ENCODE results near the gene HOXB9.

The HOXB9 gene

DNA sequence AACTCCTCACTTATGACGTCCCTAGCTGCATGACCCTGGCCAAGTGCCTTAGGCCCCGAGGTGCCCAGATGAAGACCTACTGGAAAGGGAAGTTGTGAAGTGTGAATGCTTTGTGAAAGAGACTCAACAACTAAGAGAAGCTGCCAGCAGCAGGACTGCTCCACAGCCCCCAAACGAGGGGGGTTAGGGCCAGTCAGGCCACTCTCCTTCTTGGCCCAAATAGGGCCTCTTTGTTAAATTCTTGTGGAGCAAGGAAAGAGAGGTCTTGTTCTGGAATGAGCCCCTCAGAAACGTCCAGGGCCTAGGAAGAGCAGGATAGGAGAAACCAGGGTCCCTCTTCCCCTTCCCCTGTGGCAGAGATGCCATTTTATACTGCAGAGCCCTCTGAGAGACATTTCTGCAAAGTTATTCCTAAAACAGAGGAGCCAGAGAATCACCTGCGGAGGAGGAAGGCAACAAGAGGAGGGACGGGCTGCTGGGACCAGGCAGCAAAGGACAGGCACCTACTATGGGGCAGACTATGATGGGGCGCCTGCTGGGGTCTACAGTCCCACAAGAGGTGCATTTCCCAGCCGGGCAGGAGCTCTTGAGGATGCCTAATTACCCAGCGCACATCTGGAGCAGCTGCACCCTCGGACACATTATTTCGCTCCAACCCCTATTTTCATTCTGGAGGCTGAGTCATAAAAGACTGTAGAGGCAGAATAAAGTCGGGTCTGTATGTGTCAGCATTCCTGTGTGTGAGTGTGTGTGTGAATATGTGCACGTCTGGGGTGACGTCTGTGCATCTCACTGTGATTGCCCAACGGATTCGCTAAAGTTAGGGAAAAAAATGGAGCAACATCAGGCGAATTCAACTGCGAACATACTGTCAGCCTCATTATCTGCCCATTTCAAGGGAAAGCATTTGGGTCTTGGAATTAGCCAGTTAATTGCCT lies 11.4 kb upstream of the HOXB9 start:
- no peak for DNase-seq

DNA sequence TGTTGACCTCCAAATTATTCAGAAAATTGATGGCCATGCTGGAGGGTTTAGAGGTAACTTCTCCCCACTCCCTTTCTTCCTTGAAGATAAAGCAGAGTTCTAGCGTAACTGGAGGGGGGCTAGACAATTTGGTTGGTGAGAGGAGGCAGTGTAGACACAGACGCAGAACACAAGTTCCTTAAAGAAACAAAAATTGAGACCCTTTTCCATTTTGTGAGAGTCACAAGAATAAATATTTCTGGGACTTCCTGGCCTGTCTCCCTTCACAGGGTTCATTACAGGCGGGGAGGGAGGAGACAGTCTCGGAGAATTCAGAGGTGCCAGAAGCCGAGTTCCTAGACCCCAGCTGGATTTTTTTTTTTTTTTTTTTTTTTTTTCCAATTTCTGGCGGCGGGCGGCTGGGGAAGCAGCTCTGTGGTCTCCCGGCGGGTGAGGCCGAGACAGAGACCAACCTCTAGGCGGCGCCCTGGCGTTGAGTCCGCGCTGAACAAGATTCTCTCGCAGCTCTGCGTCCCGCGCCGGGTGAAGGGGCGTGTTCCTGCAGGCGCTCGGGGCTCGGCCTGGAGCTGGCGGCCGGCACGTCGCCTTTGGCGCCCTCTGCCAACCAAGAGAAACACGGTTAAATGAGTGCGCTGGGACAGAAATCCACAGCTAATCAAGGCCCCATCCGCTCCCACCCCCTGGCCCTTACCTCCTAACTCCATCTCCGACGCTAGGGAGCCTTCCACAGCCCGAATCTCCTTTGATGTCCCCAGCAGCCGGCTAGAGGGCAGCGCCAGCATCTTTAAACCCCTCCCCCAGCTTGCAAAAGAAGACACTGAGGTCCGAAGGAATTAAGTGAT lies 10.2 kb upstream of the HOXB9 start:
- DNase-seq, result peak; percentile 9

GRCh38 chr17:48634493-48635208 lies 8.5 kb upstream of the HOXB9 start:
- DNase-seq, result no peak

DNA sequence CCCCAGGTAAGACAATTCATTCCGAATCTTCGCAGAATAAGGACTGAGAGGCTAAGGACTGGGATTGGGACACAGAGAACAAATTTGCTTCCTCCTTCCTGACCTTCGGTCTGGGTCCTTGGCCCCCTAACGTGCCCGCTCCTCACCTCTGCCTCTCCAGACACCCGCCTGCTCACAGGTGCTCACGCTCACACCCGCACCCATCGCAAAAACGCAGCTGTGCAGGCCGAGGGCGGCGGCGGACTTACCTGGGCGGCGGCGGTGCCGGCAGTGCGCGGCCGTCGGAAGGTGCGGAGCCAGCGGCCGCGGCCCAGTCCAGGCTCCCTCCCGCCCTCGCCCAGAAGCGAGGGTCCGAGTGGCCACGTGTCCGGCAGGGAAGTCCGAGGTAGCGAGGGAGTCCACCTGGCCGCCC lies 7.1 kb upstream of the HOXB9 start:
- no peak for DNase-seq

- DNase-seq, result no peak
These were observed 6.6 kb upstream of the HOXB9 start for GRCh38 chr17:48632579-48633265.

DNA sequence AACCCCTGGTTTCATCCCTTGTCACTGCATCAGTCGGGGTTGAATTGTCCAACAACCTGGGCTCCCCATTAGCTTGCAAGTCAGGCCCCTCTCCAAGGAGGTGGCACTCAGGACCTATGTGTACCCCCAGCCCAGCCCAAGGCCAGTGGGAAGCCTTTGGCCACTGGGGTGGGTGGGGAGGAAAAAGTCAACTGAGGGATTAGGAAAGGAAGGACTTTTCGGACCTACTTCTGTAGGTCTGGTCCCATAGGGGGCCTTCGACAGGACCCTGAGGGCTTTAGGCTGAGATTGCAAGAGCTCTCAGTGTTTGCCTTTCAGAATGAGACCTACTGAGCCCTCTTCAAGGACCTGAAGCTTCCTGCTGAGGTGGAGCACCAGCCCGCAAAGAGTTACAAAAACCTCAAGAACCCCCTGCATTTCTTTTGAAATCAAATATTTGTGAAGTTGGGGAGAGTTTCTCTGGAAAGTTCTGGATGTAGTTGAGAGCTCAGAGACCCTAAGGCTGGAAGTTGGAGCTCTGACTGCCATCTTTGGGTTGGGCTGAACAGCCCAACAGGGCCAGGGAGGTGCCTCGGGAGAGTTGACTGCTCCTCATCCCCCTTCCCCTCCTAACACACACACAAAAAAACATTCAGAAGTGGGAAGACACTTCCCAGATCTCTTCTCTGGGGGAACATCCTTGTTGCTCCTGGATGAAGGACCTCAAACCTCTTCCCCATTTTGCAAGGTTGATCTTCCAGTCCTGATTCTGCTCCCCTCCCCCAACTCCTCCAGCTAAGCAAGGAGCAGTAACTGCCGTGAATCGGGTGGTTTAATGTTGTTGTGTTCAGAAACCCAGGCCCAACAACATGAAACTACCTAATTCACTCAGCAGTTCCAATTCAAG lies 5.8 kb upstream of the HOXB9 start:
- no peak for DNase-seq

DNA sequence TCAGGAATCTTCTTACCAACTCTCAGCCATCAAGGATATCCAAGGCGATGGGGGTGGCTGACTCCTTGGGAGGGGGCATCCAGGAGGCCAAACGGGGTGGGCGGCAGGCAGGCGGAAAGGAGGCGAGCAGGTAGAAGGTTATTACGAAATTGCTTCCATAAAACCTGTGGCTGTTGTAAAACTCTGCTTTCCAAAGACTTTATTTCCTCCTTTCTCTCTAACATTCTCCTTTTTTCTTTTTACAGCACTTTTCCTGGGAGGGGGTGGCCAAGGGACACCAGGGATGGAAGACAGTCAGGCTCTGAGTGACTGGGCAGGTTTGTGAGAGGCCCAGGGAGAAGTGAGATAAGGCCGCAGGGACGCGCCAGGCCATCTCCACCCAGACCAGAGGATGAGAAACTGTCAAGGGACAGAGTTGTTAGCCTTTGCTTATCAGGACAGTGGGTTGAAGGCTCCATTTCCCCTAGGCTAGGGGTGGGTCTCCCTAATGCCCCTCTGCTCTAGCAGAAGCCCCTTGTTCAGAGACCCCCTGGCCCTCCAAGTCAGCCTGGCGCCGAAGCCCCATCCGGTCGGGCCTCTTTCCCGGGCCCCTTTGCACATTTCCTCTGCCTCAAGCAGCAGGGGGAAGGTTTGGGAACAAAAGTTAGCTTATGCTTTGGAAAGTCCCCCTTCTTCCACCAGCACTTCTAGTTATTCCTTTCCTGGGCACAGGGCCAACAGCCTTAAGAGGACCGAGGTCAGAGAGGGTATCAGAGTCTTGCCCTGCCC lies 5.0 kb upstream of the HOXB9 start:
- DNase-seq, result no peak

- no peak for DNase-seq
These were observed 4.1 kb upstream of the HOXB9 start for GRCh38 chr17:48630009-48630924.

DNA sequence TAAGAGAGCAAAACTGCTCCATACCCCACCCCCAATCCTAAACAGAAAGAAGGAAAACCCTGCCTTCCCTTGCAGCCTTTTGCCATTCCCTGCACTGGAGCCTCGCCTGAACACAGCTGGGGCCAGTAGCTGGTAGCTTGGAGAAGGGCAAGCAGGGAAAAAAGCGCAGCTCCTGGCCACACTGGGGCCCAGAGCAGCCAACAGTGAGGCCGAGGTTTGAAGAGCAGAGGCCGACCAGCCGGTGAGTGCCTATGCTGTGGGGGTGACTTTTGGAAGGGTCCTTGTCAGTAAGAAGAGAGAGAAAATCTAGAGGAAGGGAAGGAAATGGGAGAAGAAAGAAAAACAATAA lies 3.2 kb upstream of the HOXB9 start:
- no peak for DNase-seq

- DNase-seq, result no peak
These were observed 2.7 kb upstream of the HOXB9 start for GRCh38 chr17:48628649-48629410.

DNA sequence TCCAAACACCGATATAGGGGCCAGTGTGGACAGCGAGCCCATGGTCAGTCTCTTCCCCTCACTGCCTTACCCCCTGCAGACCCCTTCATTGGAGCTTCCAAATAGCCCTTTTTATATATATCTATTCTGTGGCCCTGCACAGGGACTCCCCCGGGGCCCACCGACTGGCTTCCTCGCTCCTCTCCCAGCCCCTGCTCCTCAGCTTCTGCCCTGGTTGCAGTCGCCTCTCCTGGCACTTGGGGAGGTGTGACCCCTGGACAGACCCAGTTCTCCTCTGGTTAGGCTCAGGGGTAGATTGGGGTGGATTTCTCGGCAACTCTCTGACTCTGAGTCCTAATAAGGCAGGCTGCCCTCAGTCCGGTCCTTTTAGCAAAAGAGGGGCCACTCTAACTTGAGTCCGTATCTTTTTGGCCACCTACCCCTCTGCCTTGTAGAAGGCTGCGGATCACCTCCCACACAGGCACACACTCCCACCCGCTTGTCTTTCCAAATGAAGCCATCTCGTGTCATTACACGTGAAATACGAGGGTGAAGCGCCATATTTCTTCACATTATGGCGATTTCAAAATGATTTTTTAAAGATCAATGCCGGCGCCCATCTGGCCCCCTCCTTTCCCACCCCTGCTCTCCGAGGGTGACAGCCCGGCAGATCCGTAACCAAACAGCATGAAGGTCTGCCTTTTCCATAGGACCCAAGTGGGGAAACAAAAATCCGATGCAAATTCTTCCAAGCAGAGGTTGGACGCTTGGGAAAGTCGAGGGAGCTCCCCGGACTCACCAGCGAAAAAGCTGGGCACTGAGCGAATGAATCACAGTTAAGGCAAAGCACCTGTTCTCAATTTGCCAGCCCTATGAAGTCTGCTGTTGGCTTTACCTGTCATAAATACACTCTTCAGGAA lies 1.7 kb upstream of the HOXB9 start:
- DNase-seq, result no peak

- no peak for DNase-seq
These were observed 1.0 kb upstream of the HOXB9 start for GRCh38 chr17:48627118-48627597.

DNA sequence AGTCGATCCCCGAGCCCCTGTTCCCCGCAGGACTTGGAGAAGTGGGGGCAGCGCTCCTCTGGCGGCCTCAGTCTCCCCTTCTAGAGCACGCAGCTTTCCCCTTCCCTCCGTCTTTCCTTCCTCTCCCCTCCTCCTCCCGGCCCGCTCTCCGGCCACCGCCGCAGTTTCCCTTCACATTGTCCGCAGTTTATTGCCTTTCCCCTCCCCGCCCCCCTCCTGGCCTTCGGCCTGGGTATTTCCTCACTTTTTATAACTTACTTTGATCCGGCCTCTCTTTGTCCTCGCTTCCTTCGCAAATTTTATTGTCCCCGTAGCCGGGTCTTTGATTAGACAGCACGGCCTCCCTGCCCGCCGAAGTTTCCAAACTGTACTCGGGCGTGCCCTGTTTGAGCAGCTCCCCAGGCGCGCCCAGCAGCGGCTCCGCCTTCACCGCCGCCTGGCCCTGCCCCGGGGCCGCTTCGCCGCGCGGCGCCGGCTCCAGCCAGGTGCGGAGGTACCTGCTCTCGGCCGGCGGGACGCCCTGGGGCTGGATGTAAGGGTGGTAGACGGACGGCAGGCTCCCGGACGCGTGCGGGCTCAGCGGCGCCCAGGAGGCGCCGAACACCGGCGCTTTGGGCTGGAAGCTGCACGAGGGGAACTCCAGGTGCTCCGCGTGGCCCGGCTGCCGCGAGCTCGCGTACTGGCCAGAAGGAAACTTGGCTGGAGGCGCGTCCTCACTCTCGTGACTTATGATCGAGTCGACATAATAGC lies 488 bp downstream of the HOXB9 start:
- DNase-seq, result no peak

DNA sequence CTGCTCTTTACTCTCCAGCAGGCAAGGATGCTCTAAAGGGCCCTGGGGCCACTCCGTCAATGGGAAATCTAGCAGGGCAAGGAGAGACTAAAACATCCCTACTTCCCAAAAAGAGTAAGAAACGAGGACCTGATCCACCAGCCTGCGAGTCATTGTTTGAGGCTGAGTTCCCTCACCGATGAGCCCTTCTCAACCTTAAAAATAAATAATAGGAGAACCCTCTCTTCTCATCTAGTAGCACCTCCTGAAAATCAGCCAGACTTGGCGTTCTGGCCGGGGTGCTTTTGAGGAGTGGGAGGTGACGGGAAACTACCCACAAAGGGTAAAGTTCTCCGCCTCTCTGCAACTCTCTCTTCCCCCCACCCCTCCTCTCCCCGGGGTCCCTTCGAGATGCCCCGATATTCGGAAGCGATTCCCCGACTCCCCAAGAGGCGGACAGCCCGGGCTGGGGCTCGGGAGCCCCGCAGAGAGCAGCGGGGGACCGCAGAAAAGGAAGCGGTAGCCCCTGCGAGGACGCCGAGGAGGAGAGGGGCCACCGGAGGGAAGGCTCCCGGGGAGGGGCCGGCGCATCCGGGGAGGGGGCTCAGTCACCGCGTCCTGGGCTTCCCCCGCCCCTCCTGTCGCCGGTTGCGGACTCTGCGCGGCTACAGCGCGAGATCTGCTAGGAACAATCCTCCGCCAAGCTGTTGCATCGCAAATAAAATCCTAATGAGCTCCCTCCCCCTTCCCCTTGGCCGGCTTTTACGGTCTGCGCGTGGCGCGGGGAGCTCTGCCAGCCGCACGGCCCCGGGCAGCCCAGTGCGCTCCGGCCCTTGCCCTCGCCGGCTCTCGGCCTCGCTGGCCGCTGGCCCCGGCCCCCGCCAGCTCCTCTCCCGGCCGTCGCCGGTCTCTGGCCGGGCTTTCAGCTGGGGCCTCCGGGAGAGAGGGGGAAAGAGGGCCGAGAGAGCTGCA lies 1.3 kb downstream of the HOXB9 start:
- no peak for DNase-seq

DNA sequence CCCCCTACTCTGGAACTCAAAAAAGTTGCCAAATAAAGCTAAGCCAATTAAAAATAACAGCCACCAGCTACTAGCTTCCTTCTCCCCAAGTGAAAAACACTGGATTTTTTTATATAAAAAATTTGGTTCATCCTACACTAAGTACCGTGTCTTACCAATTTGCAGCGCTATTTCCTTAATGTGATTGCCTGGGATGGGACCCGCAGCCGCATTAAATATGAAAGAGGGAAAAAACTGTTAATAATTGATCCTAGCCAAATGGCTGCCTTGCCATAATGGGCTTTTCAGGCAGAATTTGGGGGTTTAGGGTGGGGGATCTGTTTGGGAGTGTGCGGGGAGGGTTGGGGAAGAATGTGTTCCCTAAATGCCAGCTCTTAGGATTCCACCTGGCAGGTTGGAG lies 2.0 kb downstream of the HOXB9 start:
- DNase-seq, result no peak

- DNase-seq, result no peak
These were observed 2.6 kb downstream of the HOXB9 start for GRCh38 chr17:48623583-48623982.
